ENCODE data around the gene ARRDC5.

ARRDC5 gene

DNA sequence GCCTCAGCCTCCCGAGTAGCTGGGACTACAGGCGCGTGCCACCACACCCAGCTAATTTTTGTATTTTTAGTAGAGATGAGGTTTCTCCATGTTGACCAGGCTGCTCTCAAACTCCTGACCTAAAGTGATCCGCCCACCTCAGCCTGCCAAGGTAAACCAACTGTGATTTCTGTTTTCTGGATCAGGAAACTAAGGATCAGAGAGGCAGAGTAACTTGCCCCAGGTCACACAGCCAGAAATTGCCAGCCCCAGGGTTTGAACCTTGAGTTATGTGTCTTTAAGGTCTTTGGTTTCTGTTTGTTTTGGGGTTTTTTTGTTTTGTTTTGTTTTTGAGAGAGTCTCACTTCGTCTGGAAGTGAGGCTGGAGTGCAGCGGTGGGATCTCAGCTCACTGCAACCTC is 31.0 kb downstream of the ARRDC5 start:
- TF ChIP-seq EZH2phosphoT487 (IDR thresholded peaks at IDR 0.05; ENCODE audit: borderline replicate concordance, low read length) = no peak
- TF ChIP-seq, protein P1, sequence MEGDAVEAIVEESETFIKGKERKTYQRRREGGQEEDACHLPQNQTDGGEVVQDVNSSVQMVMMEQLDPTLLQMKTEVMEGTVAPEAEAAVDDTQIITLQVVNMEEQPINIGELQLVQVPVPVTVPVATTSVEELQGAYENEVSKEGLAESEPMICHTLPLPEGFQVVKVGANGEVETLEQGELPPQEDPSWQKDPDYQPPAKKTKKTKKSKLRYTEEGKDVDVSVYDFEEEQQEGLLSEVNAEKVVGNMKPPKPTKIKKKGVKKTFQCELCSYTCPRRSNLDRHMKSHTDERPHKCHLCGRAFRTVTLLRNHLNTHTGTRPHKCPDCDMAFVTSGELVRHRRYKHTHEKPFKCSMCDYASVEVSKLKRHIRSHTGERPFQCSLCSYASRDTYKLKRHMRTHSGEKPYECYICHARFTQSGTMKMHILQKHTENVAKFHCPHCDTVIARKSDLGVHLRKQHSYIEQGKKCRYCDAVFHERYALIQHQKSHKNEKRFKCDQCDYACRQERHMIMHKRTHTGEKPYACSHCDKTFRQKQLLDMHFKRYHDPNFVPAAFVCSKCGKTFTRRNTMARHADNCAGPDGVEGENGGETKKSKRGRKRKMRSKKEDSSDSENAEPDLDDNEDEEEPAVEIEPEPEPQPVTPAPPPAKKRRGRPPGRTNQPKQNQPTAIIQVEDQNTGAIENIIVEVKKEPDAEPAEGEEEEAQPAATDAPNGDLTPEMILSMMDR (IDR thresholded peaks at IDR 0.05; ENCODE audit: low read depth, low read length, poor library complexity, severe bottlenecking) = no peak
- no peak overlapping the region for H3K4me3 ChIP-seq (ENCODE audit: low read length)
- no peaks in the 10 kb centered on the region for H4K20me1 ChIP-seq (ENCODE audit: control insufficient read depth, insufficient read depth, low read depth, low read length)
- no peaks in the 10 kb centered on the region for H3K9me3 ChIP-seq (ENCODE audit: control insufficient read depth, insufficient read depth, low read length)
- peaks cover 6% of the 10 kb centered on the region for H3K36me3 ChIP-seq (ENCODE audit: control insufficient read depth, low read length)
- no peak overlapping the region for H3K27ac ChIP-seq (ENCODE audit: low read depth, low read length)
- no peaks in the 10 kb centered on the region for H3K27me3 ChIP-seq (ENCODE audit: control insufficient read depth, low read length)
- H3K79me2 ChIP-seq (ENCODE audit: control insufficient read depth, low read length) = peaks cover 8% of the 10 kb centered on the region
- peaks cover 65% of the 10 kb centered on the region for H3K4me1 ChIP-seq (ENCODE audit: control insufficient read depth, low read length)
- H3F3A ChIP-seq (ENCODE audit: control insufficient read depth, insufficient read depth) = peaks cover 17% of the 10 kb centered on the region
- H3K9me2 ChIP-seq (replicated peaks; ENCODE audit: control insufficient read depth, low read length) = no peaks in the 10 kb centered on the region
- H3K4me2 ChIP-seq (ENCODE audit: low read length) = no peak overlapping the region

- H3K36me3 ChIP-seq (ENCODE audit: control insufficient read depth, low read length) = peaks cover 16% of the 10 kb centered on the region
- peaks cover 23% of the 10 kb centered on the region for H3K79me2 ChIP-seq (ENCODE audit: control insufficient read depth, low read length)
- TF ChIP-seq, protein P1 (IDR thresholded peaks at IDR 0.05; ENCODE audit: low read depth, low read length, poor library complexity, severe bottlenecking) = no peak
- no peak for TF ChIP-seq EZH2phosphoT487 (IDR thresholded peaks at IDR 0.05; ENCODE audit: borderline replicate concordance, low read length)
- H3K27ac ChIP-seq (ENCODE audit: low read depth, low read length) = no peak overlapping the region
- no peak overlapping the region for H3K4me2 ChIP-seq (ENCODE audit: low read length)
- no peaks in the 10 kb centered on the region for H3K9me2 ChIP-seq (replicated peaks; ENCODE audit: control insufficient read depth, low read length)
- no peaks in the 10 kb centered on the region for H3K27me3 ChIP-seq (ENCODE audit: control insufficient read depth, low read length)
- H3K9me3 ChIP-seq (ENCODE audit: control insufficient read depth, insufficient read depth, low read length) = no peaks in the 10 kb centered on the region
- peaks cover 10% of the 10 kb centered on the region for H3F3A ChIP-seq (ENCODE audit: control insufficient read depth, insufficient read depth)
- no peak overlapping the region for H3K4me3 ChIP-seq (ENCODE audit: low read length)
- H4K20me1 ChIP-seq (ENCODE audit: control insufficient read depth, insufficient read depth, low read depth, low read length) = no peaks in the 10 kb centered on the region
- H3K4me1 ChIP-seq (ENCODE audit: control insufficient read depth, low read length) = peaks cover 63% of the 10 kb centered on the region
These were observed 32.5 kb downstream of the ARRDC5 start for GRCh38 chr19:4870025-4870700.

DNA sequence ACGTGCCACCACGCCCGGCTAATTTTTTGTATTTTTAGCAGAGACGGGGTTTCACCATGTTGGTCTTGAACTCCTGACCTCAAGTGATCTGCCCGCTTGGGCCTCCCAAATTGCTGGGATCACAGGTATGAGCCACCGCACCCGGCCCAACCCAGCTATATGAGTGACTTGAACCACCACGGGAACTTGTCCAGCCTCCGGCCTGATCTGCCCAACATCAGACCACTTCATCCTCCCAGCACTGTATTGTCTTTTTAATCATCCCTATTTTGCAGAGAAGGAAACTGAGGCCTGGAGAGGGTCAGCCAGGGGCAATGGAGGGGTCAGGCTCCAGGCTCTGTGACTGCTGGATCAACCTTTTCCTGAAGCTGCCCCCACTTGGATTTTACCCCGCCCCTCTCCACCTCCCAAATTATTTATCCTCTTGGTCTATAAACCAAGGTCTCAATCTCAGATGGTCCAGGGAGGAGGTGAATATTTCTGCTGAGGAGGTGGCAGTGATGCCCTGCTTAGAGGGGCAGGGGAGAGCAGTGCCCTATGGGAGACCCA is 34.3 kb downstream of the ARRDC5 start:
- H3K4me2 ChIP-seq (ENCODE audit: low read length) = peak overlapping the region; percentile 97
- peak overlapping the region; percentile 98 for H3K4me3 ChIP-seq (ENCODE audit: low read length)
- H3K9me2 ChIP-seq (replicated peaks; ENCODE audit: control insufficient read depth, low read length) = no peaks in the 10 kb centered on the region

More for the DNA sequence above, 34.3 kb downstream of the ARRDC5 start:
- Histone ChIP-seq H3K4me1 (ENCODE audit: control insufficient read depth, low read length) (peaks cover 72% of the 10 kb centered on the region), H4K20me1 (ENCODE audit: control insufficient read depth, insufficient read depth, low read depth, low read length) (no peaks in the 10 kb centered on the region), H3K36me3 (ENCODE audit: control insufficient read depth, low read length) (peaks cover 22% of the 10 kb centered on the region), H3F3A (ENCODE audit: control insufficient read depth, insufficient read depth) (peaks cover 9% of the 10 kb centered on the region), H3K9me3 (ENCODE audit: control insufficient read depth, insufficient read depth, low read length) (no peaks in the 10 kb centered on the region), H3K27me3 (ENCODE audit: control insufficient read depth, low read length) (no peaks in the 10 kb centered on the region), H3K27ac (ENCODE audit: low read depth, low read length) (no peak overlapping the region), H3K79me2 (ENCODE audit: control insufficient read depth, low read length) (peaks cover 34% of the 10 kb centered on the region)
- no peak for TF ChIP-seq EZH2phosphoT487 (IDR thresholded peaks at IDR 0.05; ENCODE audit: borderline replicate concordance, low read length)
- TF ChIP-seq, protein P1 (IDR thresholded peaks at IDR 0.05; ENCODE audit: low read depth, low read length, poor library complexity, severe bottlenecking) = no peak

Data from DOHH2 (cell line).